ENCODE results near the gene ADAMTS19.

ADAMTS19 gene

GRCh38 chr5:129465776-129466344 lies 5.8 kb downstream of the ADAMTS19 start:
- H3K4me3 ChIP-seq (ENCODE audit: low read length) = peak overlapping the region; percentile 38
- DNase-seq (ENCODE audit: low read depth, low spot score) = peak; percentile 92

- DNase-seq (ENCODE audit: low read depth, low spot score) = peak; percentile 97
- H3K4me3 ChIP-seq (ENCODE audit: low read length) = no peak overlapping the region
Measured at GRCh38 chr5:129474544-129474943, 14.4 kb downstream of the ADAMTS19 start.

GRCh38 chr5:129476751-129477150 lies 16.7 kb downstream of the ADAMTS19 start:
- no peak for DNase-seq (ENCODE audit: low read depth, low spot score)

GRCh38 chr5:129477532-129477931 lies 17.4 kb downstream of the ADAMTS19 start:
- DNase-seq (ENCODE audit: low read depth, low spot score) = no peak
- no peak overlapping the region for H3K4me3 ChIP-seq (ENCODE audit: low read length)

More at GRCh38 chr5:129476751-129477150, 16.7 kb downstream of the ADAMTS19 start:
- H3K4me3 ChIP-seq (ENCODE audit: low read length) = no peak overlapping the region

GRCh38 chr5:129481161-129481560 lies 21.1 kb downstream of the ADAMTS19 start:
- H3K4me3 ChIP-seq (ENCODE audit: low read length) = no peak overlapping the region
- DNase-seq (ENCODE audit: low read depth, low spot score) = no peak

GRCh38 chr5:129496421-129496820 lies 36.3 kb downstream of the ADAMTS19 start:
- no peak for DNase-seq (ENCODE audit: low read depth, low spot score)

GRCh38 chr5:129496864-129497595 lies 36.9 kb downstream of the ADAMTS19 start:
- no peak overlapping the region for H3K4me3 ChIP-seq (ENCODE audit: low read length)
- no peak for DNase-seq (ENCODE audit: low read depth, low spot score)

More at GRCh38 chr5:129496421-129496820, 36.3 kb downstream of the ADAMTS19 start:
- no peak overlapping the region for H3K4me3 ChIP-seq (ENCODE audit: low read length)

GRCh38 chr5:129499208-129499852 lies 39.2 kb downstream of the ADAMTS19 start:
- no peak for DNase-seq (ENCODE audit: low read depth, low spot score)
- H3K4me3 ChIP-seq (ENCODE audit: low read length) = no peak overlapping the region

GRCh38 chr5:129500101-129500500 lies 40.0 kb downstream of the ADAMTS19 start:
- no peak for DNase-seq (ENCODE audit: low read depth, low spot score)
- no peak overlapping the region for H3K4me3 ChIP-seq (ENCODE audit: low read length)

- no peak for DNase-seq (ENCODE audit: low read depth, low spot score)
- H3K4me3 ChIP-seq (ENCODE audit: low read length) = no peak overlapping the region
Measured at GRCh38 chr5:129506086-129506485, 46.0 kb downstream of the ADAMTS19 start.

- no peak for DNase-seq (ENCODE audit: low read depth, low spot score)
- H3K4me3 ChIP-seq (ENCODE audit: low read length) = no peak overlapping the region
Measured at GRCh38 chr5:129506950-129507349, 46.9 kb downstream of the ADAMTS19 start.

- DNase-seq (ENCODE audit: low read depth, low spot score) = no peak
- H3K4me3 ChIP-seq (ENCODE audit: low read length) = no peak overlapping the region
Measured at GRCh38 chr5:129507527-129507926, 47.4 kb downstream of the ADAMTS19 start.

GRCh38 chr5:129508606-129509005 lies 48.5 kb downstream of the ADAMTS19 start:
- no peak overlapping the region for H3K4me3 ChIP-seq (ENCODE audit: low read length)
- DNase-seq (ENCODE audit: low read depth, low spot score) = no peak

GRCh38 chr5:129509363-129509975 lies 49.4 kb downstream of the ADAMTS19 start:
- no peak for DNase-seq (ENCODE audit: low read depth, low spot score)
- no peak overlapping the region for H3K4me3 ChIP-seq (ENCODE audit: low read length)

GRCh38 chr5:129511291-129511690 lies 51.2 kb downstream of the ADAMTS19 start:
- no peak overlapping the region for H3K4me3 ChIP-seq (ENCODE audit: low read length)
- no peak for DNase-seq (ENCODE audit: low read depth, low spot score)

- no peak for DNase-seq (ENCODE audit: low read depth, low spot score)
- H3K4me3 ChIP-seq (ENCODE audit: low read length) = no peak overlapping the region
Measured at GRCh38 chr5:129541051-129541450, 81.0 kb downstream of the ADAMTS19 start.

- H3K4me3 ChIP-seq (ENCODE audit: low read length) = no peak overlapping the region
- DNase-seq (ENCODE audit: low read depth, low spot score) = peak; percentile 47
Measured at GRCh38 chr5:129541648-129542251, 81.7 kb downstream of the ADAMTS19 start.

GRCh38 chr5:129547137-129547536 lies 87.0 kb downstream of the ADAMTS19 start:
- DNase-seq (ENCODE audit: low read depth, low spot score) = no peak
- no peak overlapping the region for H3K4me3 ChIP-seq (ENCODE audit: low read length)

- no peak for DNase-seq (ENCODE audit: low read depth, low spot score)
- H3K4me3 ChIP-seq (ENCODE audit: low read length) = no peak overlapping the region
Measured at GRCh38 chr5:129554134-129554904, 94.2 kb downstream of the ADAMTS19 start.
